ENCODE measurements around the gene RNF225.
A peak's percentile ranks its signal among the peaks of the same experiment; 100 is the strongest.
"Not testable (repeated sequence)": the region's sequence is repeated elsewhere in the genome, so short reads cannot be mapped to it uniquely, and the experiment has no call there.

Gene RNF225

GRCh38 chr19:58409010-58409790 is 13.7 kb downstream of the RNF225 start:
- DNase-seq, result peak; percentile 60

- DNase-seq, result no peak
Measured at GRCh38 chr19:58416604-58417003, 21.1 kb downstream of the RNF225 start.

- no peak for DNase-seq
Measured at GRCh38 chr19:58417071-58417470, 21.6 kb downstream of the RNF225 start.

GRCh38 chr19:58428617-58429016 is 33.2 kb downstream of the RNF225 start:
- no peak for DNase-seq

GRCh38 chr19:58429745-58430144 is 34.3 kb downstream of the RNF225 start:
- no peak for DNase-seq

- no peak for DNase-seq
Measured at GRCh38 chr19:58434217-58434616, 38.8 kb downstream of the RNF225 start.

GRCh38 chr19:58439576-58440554 is 44.4 kb downstream of the RNF225 start, which contains the start of gene ZNF132:
TSS of gene ZNF132 (minus strand) at chr19:58440153. CDS start at chr19:58439821, 332 bp downstream.
- DNase-seq, result peak; percentile 99

- no peak for DNase-seq
Measured at GRCh38 chr19:58440556-58440955, 45.1 kb downstream of the RNF225 start.

GRCh38 chr19:58442986-58443385 is 47.5 kb downstream of the RNF225 start:
- not testable (repeated sequence) for DNase-seq
